Esophagus squamous epithelium (tissue), 5 donors: Measurements from ENCODE around the gene PREX1. TPM values are rescaled to one million over a fixed set of nuclear protein-coding genes. Genes with fewer than 3 reads are reported as not detected.

ENCODE experiments used
- DNase-seq: peaks from one replicate; lab custom pipeline; 2025; lab: John Stamatoyannopoulos, UW
- H3K27ac ChIP-seq, 4 donors: fragments of 200-600 bp; sonication (generic); one replicate each; pipeline ENCODE4 v1.5.1; 2016 to 2019; ENCODE audit warnings: mild to moderate bottlenecking in 1 of 4
- H3K27me3 ChIP-seq, 4 donors: fragments of 200-600 bp; sonication (generic); 1 replicate in 3 of 4; 2 replicates in 1 of 4; pipeline versions ENCODE4 v1.5.1 to v1.6.0; 2017 to 2021; ENCODE audit warnings: antibody characterized with exemption in 1 of 4
- H3K36me3 ChIP-seq, 3 donors: fragments of 200-600 bp; sonication (generic); one replicate each; pipeline ENCODE4 v1.5.1; 2016 to 2019
- H3K4me1 ChIP-seq, 3 donors: fragments of 200-600 bp; sonication (generic); one replicate each; pipeline ENCODE4 v1.5.1; 2017 to 2019
- H3K4me3 ChIP-seq, 4 donors: fragments of 200-600 bp; sonication (generic); 1 replicate in 3 of 4; 2 replicates in 1 of 4; pipeline ENCODE4 v1.5.1; 2016 to 2019; ENCODE audit warnings: mild to moderate bottlenecking in 2 of 4, moderate library complexity in 1 of 4
- H3K9me3 ChIP-seq, 3 donors: fragments of 200-600 bp; sonication (generic); one replicate each; pipeline ENCODE4 v1.5.1; 2016 to 2019
- POLR2A ChIP-seq, 4 donors: fragments of 450-650 bp; IDR thresholded peaks; one replicate each; pipeline ENCODE4 v1.6.1; 2017; ENCODE audit warnings: antibody characterized with exemption in 4 of 4, mild to moderate bottlenecking in 4 of 4, moderate library complexity in 3 of 4
- WGBS, 2 donors: methylation state at CpG; one replicate each; pipeline ENCODE4 v1.1.5; 2018; 5-methylcytosine and 5-hydroxymethylcytosine counted together
- intact Hi-C: fragments of 100-400 bp; cut with DNase I; formaldehyde crosslinking; loops from one replicate; pipeline ENCODE4 v1.15.0; 2022
- total RNA-seq, 4 donors: library from RNA; depleted of rRNA; stranded (reverse); fragments of >200 nt; gene quantifications; one replicate each; pipeline ENCODE4 v1.1.0, GENCODE V29; 2016
- TF ChIP-seq, protein P1 (sequence below), 6 experiments: fragments of 450-650 bp in 4 of 6; fragments of 200-600 bp in 2 of 6; sonication (generic) in 2 of 6; IDR thresholded peaks; one replicate each; pipeline ENCODE4 v1.5.1; 2016 to 2019; ENCODE audit warnings: antibody characterized with exemption in 6 of 6, mild to moderate bottlenecking in 4 of 6, moderate library complexity in 4 of 6
- donor health status: DM: yes; HTN: yes; CAD: no.

PREX1 gene
- total RNA-seq, 4 donors from 2014 or later = 4.9 to 25.9 (median 8.9) TPM

DNA sequence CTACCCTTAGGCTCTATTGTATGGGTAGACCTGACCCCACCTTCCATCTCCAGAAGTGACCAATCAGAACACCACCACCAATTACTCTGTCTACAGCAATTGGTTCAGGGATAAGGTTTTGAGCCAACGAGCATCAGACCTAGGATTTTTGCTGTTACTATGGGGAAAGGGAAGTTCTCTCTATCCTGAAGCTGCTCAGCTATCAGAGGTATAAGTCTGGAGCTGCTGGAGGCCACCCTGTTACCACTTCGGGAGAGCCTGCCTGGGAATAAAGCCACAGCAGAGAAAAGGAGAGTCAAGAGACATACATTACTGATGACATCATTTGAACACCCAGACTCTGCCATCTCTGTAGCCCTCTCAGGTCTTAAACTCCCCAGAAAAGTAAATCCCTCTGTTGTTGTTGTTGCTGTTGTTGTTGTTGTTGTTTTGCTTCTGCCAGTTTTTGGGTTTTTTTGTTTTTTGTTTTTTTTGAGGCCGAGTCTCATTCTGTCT lies 94.5 kb downstream of the PREX1 start:
- no peak for DNase-seq
- WGBS, 2 donors = 61 to 70% methylated on average over 3 of the region's 3 CpGs
- H3K27me3 ChIP-seq = no peaks in the 10 kb centered on the region
- peaks cover 0 to 33% (median 4%) of the 10 kb centered on the region in 3 donors for H3K4me1 ChIP-seq
- peaks cover 0 to 12% (median 0%) of the 10 kb centered on the region in 3 donors for H3K36me3 ChIP-seq
- no peak overlapping the region for H3K27ac ChIP-seq
- no peak overlapping the region for H3K4me3 ChIP-seq
- no peaks in the 10 kb centered on the region for H3K9me3 ChIP-seq
- intact Hi-C loops = no loop called here
- TF ChIP-seq, protein P1, sequence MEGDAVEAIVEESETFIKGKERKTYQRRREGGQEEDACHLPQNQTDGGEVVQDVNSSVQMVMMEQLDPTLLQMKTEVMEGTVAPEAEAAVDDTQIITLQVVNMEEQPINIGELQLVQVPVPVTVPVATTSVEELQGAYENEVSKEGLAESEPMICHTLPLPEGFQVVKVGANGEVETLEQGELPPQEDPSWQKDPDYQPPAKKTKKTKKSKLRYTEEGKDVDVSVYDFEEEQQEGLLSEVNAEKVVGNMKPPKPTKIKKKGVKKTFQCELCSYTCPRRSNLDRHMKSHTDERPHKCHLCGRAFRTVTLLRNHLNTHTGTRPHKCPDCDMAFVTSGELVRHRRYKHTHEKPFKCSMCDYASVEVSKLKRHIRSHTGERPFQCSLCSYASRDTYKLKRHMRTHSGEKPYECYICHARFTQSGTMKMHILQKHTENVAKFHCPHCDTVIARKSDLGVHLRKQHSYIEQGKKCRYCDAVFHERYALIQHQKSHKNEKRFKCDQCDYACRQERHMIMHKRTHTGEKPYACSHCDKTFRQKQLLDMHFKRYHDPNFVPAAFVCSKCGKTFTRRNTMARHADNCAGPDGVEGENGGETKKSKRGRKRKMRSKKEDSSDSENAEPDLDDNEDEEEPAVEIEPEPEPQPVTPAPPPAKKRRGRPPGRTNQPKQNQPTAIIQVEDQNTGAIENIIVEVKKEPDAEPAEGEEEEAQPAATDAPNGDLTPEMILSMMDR (IDR thresholded peaks at IDR 0.05) = no peak
- TF ChIP-seq POLR2A (IDR thresholded peaks at IDR 0.05) = no peak

DNA sequence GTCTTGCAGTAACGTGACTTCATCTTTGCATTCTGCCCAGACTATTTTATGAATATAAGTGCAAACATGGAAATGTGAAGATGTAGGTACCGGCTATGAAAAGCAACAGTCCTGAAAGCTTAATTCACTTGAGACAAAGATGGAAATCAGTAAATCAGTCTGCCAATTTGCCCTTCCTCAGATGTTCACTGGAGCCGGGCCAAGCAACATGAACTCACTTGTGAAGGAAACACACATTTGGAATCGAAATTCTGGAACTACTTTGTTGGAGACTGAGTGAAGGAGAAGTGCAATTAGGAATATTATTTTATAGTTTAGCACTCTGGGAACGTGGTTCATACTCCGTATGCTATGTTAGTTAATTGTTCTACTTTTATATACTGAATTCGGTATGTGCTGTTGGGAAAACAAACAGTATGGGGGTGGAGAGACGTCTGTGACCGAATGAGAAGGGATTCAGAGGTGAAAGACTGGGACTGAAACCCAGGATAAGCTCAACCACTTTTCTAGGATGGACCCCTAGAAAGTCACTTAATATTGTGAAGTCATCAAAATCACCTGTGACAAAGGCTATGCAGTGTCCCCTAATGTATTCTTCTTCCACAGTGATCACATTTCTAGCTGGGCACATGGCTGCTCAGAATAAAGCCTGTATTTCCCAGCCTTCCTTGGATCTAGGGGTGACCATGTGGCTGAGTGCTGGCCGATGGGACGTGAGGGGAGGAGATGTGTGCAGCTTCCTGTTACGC lies 95.5 kb downstream of the PREX1 start:
- Histone ChIP-seq H3K9me3 (no peaks in the 10 kb centered on the region), H3K36me3 (peaks cover 0 to 12% (median 0%) of the 10 kb centered on the region in 3 donors), H3K4me3 (no peak overlapping the region), H3K27ac (no peak overlapping the region), H3K4me1 (peaks cover 0 to 25% (median 0%) of the 10 kb centered on the region in 3 donors), H3K27me3 (no peaks in the 10 kb centered on the region)
- WGBS, 2 donors = 34 to 37% methylated on average over 10 to 12 of the region's 12 CpGs
- TF ChIP-seq, protein P1 (IDR thresholded peaks at IDR 0.05) = no peak
- no peak for TF ChIP-seq POLR2A (IDR thresholded peaks at IDR 0.05)
- intact Hi-C loops = no loop called here
- DNase-seq = no peak

DNA sequence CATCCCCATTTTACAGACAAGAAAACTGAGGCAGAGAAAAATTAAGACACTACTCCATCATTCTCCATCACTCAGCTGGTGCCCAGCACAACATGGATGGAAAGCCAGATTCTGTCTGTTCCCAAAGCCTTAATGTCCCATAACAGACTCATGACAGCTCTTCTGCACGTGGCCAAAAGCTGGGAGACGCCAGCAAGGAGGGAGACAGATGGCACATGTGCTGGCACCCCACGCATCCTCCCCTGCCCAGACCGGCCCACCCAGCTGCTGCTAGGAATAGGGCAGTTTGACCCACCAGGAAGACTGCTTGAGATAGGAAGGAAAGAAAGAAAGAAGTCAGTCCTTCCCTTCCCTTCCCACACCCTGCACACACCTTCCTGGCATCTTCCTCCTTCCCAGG lies 96.3 kb downstream of the PREX1 start:
- WGBS, 2 donors = 85 to 93% methylated on average over 3 to 4 of the region's 4 CpGs
- intact Hi-C loops = no loop called here
- H3K36me3 ChIP-seq = peaks cover 0 to 12% (median 0%) of the 10 kb centered on the region in 3 donors
- no peak for DNase-seq
- H3K4me1 ChIP-seq = peaks cover 0 to 26% (median 0%) of the 10 kb centered on the region in 3 donors
- no peaks in the 10 kb centered on the region for H3K9me3 ChIP-seq
- H3K4me3 ChIP-seq = no peak overlapping the region
- TF ChIP-seq POLR2A (IDR thresholded peaks at IDR 0.05) = no peak
- TF ChIP-seq, protein P1 (IDR thresholded peaks at IDR 0.05) = no peak
- H3K27me3 ChIP-seq = no peaks in the 10 kb centered on the region
- H3K27ac ChIP-seq = no peak overlapping the region

DNA sequence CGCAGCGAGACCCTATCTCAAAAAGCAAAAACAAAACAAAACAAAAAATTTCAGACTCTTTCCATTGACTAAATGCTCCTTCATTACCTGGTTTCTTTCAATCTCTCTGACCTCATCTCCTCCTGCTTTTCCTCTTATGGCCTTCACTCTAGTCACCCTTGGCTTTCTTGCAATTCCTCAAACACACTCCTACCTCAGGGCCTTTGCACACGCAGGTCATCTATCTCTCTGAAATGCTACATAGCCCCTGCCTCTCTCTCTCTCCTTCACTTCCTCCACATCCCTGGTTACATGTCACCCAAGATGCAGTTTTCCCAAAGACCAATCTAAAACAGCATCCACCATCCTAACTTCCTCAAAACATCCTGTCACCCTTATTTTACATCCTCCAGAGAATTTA lies 96.8 kb downstream of the PREX1 start:
- H3K9me3 ChIP-seq = no peaks in the 10 kb centered on the region
- DNase-seq = no peak
- intact Hi-C loops = no loop called here
- H3K27me3 ChIP-seq = no peaks in the 10 kb centered on the region
- 94% methylated on average over 3 of the region's 3 CpGs for WGBS, 2 donors
- no peak overlapping the region for H3K27ac ChIP-seq
- TF ChIP-seq, protein P1 (IDR thresholded peaks at IDR 0.05) = no peak
- no peak for TF ChIP-seq POLR2A (IDR thresholded peaks at IDR 0.05)
- no peak overlapping the region for H3K4me3 ChIP-seq
- H3K4me1 ChIP-seq = peaks cover 0 to 32% (median 0%) of the 10 kb centered on the region in 3 donors
- peaks cover 0 to 18% (median 0%) of the 10 kb centered on the region in 3 donors for H3K36me3 ChIP-seq

DNA sequence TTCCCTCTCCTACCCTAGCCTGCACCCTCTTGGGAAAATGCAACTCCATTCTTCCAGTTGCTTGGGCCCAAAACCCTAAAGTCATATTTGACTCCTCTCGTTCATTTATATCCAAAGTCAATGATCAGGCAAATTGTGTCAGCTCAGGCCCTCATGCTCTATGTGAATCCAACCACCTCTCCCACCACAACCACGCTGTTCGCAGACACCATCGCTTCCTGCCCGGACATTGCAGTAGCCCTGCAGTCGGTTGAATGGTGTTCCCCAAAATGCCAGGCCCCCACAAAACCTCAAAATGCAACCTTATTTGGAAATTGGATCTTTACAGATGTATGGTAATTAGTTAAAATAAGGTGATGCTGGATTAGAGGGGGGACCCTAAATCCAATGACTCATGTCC lies 98.3 kb downstream of the PREX1 start:
- TF ChIP-seq, protein P1 (IDR thresholded peaks at IDR 0.05) = no peak
- no peak for TF ChIP-seq POLR2A (IDR thresholded peaks at IDR 0.05)
- DNase-seq = no peak
- Histone ChIP-seq H3K27me3 (no peaks in the 10 kb centered on the region), H3K36me3 (peaks cover 0 to 22% (median 0%) of the 10 kb centered on the region in 3 donors), H3K4me1 (peaks cover 0 to 31% (median 0%) of the 10 kb centered on the region in 3 donors), H3K9me3 (no peaks in the 10 kb centered on the region), H3K4me3 (no peak overlapping the region), H3K27ac (peak overlapping the region in 1 of 4 donors; percentile 33)
- 89 to 90% methylated on average over 6 of the region's 6 CpGs for WGBS, 2 donors
- intact Hi-C loops = no loop called here
